Lung (tissue), 16 donors: ENCODE results near the gene MTF2. TPM values are rescaled to one million over a fixed set of nuclear protein-coding genes. Genes with fewer than 3 reads are reported as not detected.
"Not testable (repeated sequence)": the region's sequence is repeated elsewhere in the genome, so short reads cannot be mapped to it uniquely, and the experiment has no call there.

Experiments used
- ATAC-seq: fragments of 200-7000 bp; cut with Tn5 transposase; one replicate; pipeline ENCODE4 v1.9.1; 2020; ENCODE audit warnings: moderate number of reproducible peaks; ENCODE audit not compliant: insufficient read depth, low FRiP score
- DNase-seq, 3 donors: peaks; one replicate each; pipeline ENCODE4 v3.0.0-alpha.2; 2013 to 2017
- H3K27ac ChIP-seq, 2 donors: one replicate each; pipeline ENCODE4 v1.5.1; 2013; ENCODE audit warnings: mild to moderate bottlenecking in 2 of 2, moderate library complexity in 2 of 2, control low read depth in 1 of 2, inconsistent platforms in 1 of 2, low read depth in 1 of 2, low read length in 1 of 2
- H3K27me3 ChIP-seq, 3 donors: one replicate each; pipeline ENCODE4 v1.5.1; 2013; ENCODE audit warnings: low read length in 2 of 3; ENCODE audit not compliant: control insufficient read depth in 3 of 3, insufficient read depth in 3 of 3
- H3K36me3 ChIP-seq, 4 donors: one replicate each; pipeline ENCODE4 v1.5.1; 2013; ENCODE audit warnings: low read length in 4 of 4, mild to moderate bottlenecking in 1 of 4, moderate library complexity in 1 of 4; ENCODE audit not compliant: control insufficient read depth in 4 of 4, insufficient read depth in 4 of 4
- H3K4me1 ChIP-seq, 5 donors: one replicate each; pipeline ENCODE4 v1.5.1; 2013; ENCODE audit warnings: low read length in 5 of 5, mild to moderate bottlenecking in 2 of 5, moderate library complexity in 1 of 5; ENCODE audit not compliant: control insufficient read depth in 5 of 5, insufficient read depth in 5 of 5
- H3K4me3 ChIP-seq: one replicate; pipeline ENCODE4 v1.5.1; 2013; ENCODE audit warnings: mild to moderate bottlenecking, control low read depth, moderate library complexity
- H3K9ac ChIP-seq, 2 donors: one replicate each; pipeline ENCODE4 v1.5.1; 2013; ENCODE audit warnings: low read length in 2 of 2, control low read depth in 1 of 2; ENCODE audit not compliant: insufficient read depth in 1 of 2
- H3K9me3 ChIP-seq, 4 donors: one replicate each; pipeline ENCODE4 v1.5.1; 2013; ENCODE audit warnings: low read length in 3 of 4, mild to moderate bottlenecking in 1 of 4, moderate library complexity in 1 of 4; ENCODE audit not compliant: control insufficient read depth in 4 of 4, insufficient read depth in 3 of 4
- WGBS, 2 donors: extraction: QIAGEN DNeasy Blood & Tissue Kit; methylation state at CpG; one replicate each; pipeline ENCODE4 v1.1.7; 2013; 5-methylcytosine and 5-hydroxymethylcytosine counted together
- long read RNA-seq, 5 donors: transcript quantifications; one replicate each; lab custom pipeline, GENCODE V29; 2026
- polyA plus RNA-seq, 2 donors: library from polyadenylated mRNA; stranded (reverse); fragments of 200-250 nt; gene quantifications; one replicate each; pipeline ENCODE4 v1.2.1, GENCODE V29; 2013
- total RNA-seq, 2 donors: library from RNA; depleted of rRNA in 1 of 2; stranded (reverse); fragments of >200 nt in 1 of 2; gene quantifications; one replicate each; pipeline ENCODE4 v1.2.1, GENCODE V29; 2014 to 2021
- TF ChIP-seq, protein P1 (sequence below): IDR thresholded peaks from 2 replicates; pipeline ENCODE4 v1.5.1; 2012; ENCODE audit warnings: mild to moderate bottlenecking; ENCODE audit errors: control extremely low read depth, extremely low read depth
- donor health status: control.
- donor health status: control.
- donor health status: Bipolar disorder and iron deficiency.
- donor health status: healthy.
- donor health status: DM: yes; HTN: yes; CAD: no.

MTF2 gene
- total RNA-seq (10 to 100 TPM; 21.4 to 78.7 TPM), polyA plus RNA-seq (10 to 100 TPM in 1 of 2 donors, 1 to 10 TPM in 1; 8.8 to 13.1 TPM)
- long read RNA-seq, donor 1, full-length matches to known transcripts, result 7 of 28 reads
- long read RNA-seq, donor 1, partial matches to known transcripts, result 21 of 28 reads
- long read RNA-seq, donor 1, other reads (novel, unspliced or antisense), result 0 of 28 reads
- long read RNA-seq, donor 2, result 0 reads
- long read RNA-seq, donor 3, partial matches to known transcripts, result 6 of 8 reads
- long read RNA-seq, donor 3, other reads (novel, unspliced or antisense), result 0 of 8 reads
- long read RNA-seq, donor 4, full-length matches to known transcripts, result 2 of 66 reads
- long read RNA-seq, donor 4, partial matches to known transcripts, result 64 of 66 reads
- long read RNA-seq, donor 4, other reads (novel, unspliced or antisense), result 0 of 66 reads
- long read RNA-seq, donor 5, full-length matches to known transcripts, result 15 of 35 reads
- long read RNA-seq, donor 5, partial matches to known transcripts, result 20 of 35 reads
- long read RNA-seq, donor 5, other reads (novel, unspliced or antisense), result 0 of 35 reads

DNA sequence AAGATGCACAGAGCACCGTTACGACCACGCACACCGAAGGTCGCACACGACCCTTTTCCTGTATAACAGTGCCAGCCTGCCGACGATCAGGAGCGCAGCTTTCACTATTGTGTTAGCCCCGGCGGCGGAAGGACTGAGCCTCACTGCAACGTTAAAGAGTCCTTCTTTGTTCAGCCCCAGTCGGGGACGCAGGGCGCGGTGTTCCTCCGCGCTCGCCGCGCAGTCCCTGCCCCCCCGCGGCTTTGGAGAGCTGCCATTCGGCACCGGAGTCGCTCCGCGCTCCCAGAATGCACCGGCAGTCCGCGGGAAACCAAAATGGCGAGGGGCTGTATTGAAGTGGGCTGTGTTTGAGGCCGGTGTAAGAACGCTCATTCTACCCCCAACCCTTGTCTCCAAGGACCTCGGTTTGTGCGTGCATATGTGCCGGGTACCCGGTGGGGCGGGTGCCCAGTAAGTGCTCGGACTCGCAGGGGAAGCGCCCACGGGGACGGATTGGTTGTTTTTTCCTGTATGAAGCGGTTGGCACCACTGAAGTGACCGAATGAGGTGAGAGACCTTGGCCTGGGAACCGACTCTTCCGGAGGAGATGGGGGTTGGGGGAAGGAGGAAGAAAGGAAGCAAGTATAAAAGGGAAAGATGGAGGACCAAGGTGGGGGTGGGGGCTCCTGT, at the start of gene MTF2:
TSS of gene MTF2 (plus strand) at position 298 of the 669 bp plus-strand sequence. CDS start at position 542, 244 bp downstream.
- ATAC-seq (peak; percentile 96), DNase-seq (peak; percentile 98 to 99 (median 99))
- Histone ChIP-seq H3K9me3 (no peaks in the 10 kb centered on the region), H3K4me1 (peaks cover 0 to 19% (median 4%) of the 10 kb centered on the region in 5 donors), H3K27me3 (no peaks in the 10 kb centered on the region), H3K4me3 (peak within 1 kb of the TSS; percentile 82), H3K27ac (peak within 1 kb of the TSS; percentile 74 to 91), H3K9ac (peak within 1 kb of the TSS; percentile 95 to 100), H3K36me3 (peaks cover 0 to 9% (median 4%) of the 10 kb centered on the region in 4 donors)
- 0% methylated on average over 48 to 49 of the region's 49 CpGs for WGBS, 2 donors
- TF ChIP-seq, protein P1, sequence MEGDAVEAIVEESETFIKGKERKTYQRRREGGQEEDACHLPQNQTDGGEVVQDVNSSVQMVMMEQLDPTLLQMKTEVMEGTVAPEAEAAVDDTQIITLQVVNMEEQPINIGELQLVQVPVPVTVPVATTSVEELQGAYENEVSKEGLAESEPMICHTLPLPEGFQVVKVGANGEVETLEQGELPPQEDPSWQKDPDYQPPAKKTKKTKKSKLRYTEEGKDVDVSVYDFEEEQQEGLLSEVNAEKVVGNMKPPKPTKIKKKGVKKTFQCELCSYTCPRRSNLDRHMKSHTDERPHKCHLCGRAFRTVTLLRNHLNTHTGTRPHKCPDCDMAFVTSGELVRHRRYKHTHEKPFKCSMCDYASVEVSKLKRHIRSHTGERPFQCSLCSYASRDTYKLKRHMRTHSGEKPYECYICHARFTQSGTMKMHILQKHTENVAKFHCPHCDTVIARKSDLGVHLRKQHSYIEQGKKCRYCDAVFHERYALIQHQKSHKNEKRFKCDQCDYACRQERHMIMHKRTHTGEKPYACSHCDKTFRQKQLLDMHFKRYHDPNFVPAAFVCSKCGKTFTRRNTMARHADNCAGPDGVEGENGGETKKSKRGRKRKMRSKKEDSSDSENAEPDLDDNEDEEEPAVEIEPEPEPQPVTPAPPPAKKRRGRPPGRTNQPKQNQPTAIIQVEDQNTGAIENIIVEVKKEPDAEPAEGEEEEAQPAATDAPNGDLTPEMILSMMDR, result no peak

DNA sequence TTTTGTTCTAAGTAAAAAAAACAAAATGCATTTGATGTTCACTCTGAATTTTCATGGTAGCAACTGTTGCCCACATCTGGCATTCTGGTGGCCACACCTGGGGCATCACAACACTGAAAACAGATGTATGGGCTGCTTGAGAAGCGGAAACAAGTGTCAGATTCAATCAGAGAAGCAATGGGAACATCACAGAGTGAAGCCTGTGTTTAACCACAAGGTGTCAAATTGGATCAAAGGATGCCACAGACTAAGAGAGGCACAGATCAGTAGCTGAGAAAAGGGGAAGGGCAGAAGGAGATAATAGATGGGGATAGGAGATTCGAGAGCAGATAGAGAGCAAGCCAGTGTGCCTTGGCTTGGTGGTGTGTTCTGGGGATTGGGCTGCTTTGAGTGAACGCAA, 49.8 kb upstream of the MTF2 start:
- H3K4me3 ChIP-seq, result no peak overlapping the region
- DNase-seq (no peak), ATAC-seq (no peak)
- H3K9ac ChIP-seq, result no peak overlapping the region
- H3K27me3 ChIP-seq, result peaks cover 0 to 2% (median 0%) of the 10 kb centered on the region in 3 donors
- no peak overlapping the region for H3K27ac ChIP-seq
- H3K9me3 ChIP-seq, result no peaks in the 10 kb centered on the region
- H3K36me3 ChIP-seq, result no peaks in the 10 kb centered on the region
- 57 to 63% methylated on average over 3 of the region's 3 CpGs for WGBS, 2 donors
- TF ChIP-seq, protein P1, result no peak
- H3K4me1 ChIP-seq, result no peaks in the 10 kb centered on the region

DNA sequence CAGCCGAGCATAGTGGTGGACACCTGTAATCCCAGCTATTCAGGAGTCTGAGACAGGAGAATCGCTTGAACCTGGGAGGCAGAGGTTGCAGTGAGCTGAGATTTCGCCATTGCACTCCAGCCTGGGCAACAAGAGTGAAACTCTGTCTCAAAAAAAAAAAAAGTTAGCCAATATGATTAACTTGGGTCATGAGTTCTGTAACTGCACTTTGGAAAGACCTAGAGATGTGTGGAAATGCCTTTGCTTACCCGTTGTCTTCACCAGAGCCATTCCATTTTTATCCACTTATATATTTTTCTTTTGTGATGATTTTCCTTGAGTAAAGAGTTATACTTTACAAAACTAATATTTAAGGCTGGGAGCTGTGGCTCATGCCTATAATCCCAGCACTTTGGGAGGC, 48.9 kb upstream of the MTF2 start:
- H3K9me3 ChIP-seq, H3K36me3 ChIP-seq, ATAC-seq, H3K27ac ChIP-seq, H3K27me3 ChIP-seq, H3K4me1 ChIP-seq, DNase-seq, H3K4me3 ChIP-seq, H3K9ac ChIP-seq: not testable (repeated sequence)
- WGBS, 2 donors, result 61 to 86% methylated on average over 4 of the region's 4 CpGs

DNA sequence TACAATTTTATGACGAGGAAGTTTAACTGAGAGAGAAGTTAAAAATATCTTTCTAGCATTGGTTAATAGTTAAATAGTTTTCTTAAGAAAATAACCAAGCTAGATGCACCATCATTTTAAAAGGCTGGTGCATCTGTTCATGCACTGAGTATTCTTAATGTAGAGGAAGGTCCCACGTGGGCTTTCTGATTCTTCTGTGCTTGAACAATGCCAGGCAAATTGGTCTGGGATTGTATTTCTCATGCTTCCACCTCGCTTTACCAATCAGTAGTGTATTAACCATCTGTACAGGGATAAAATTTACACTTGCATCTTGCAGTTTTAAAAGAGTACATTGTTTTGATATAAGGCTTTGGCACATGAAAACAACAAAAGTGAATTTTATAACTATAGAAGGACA, 47.4 kb upstream of the MTF2 start:
- TF ChIP-seq, protein P1, result no peak
- H3K9ac ChIP-seq, result no peak overlapping the region
- H3K4me1 ChIP-seq, result no peaks in the 10 kb centered on the region
- peaks cover 0 to 2% (median 0%) of the 10 kb centered on the region in 3 donors for H3K27me3 ChIP-seq
- no peaks in the 10 kb centered on the region for H3K9me3 ChIP-seq
- ATAC-seq (no peak), DNase-seq (no peak)
- H3K27ac ChIP-seq, result no peak overlapping the region
- WGBS, 2 donors, result 75 to 85% methylated on average over 3 of the region's 3 CpGs
- no peaks in the 10 kb centered on the region for H3K36me3 ChIP-seq
- no peak overlapping the region for H3K4me3 ChIP-seq
